Liver (tissue), 9 donors: ENCODE results near the gene PCDHA1. TPM values are rescaled to one million over a fixed set of nuclear protein-coding genes. Genes with fewer than 3 reads are reported as not detected.

ENCODE experiments used
- DNase-seq: peaks from one replicate; pipeline ENCODE4 v3.0.0-alpha.2; 2017; ENCODE audit warnings: low spot score
- H3K27ac ChIP-seq, 2 donors: one replicate each; pipeline ENCODE4 v1.7.0; 2013; ENCODE audit warnings: inconsistent platforms in 2 of 2, low read length in 2 of 2, control low read depth in 1 of 2, low read depth in 1 of 2, mild to moderate bottlenecking in 1 of 2
- H3K27me3 ChIP-seq, 4 donors: one replicate each; pipeline versions ENCODE4 v1.6.1 to v1.7.0; 2013; ENCODE audit warnings: low read length in 3 of 4, inconsistent platforms in 1 of 4, mild to moderate bottlenecking in 1 of 4, moderate library complexity in 1 of 4; ENCODE audit not compliant: control insufficient read depth in 4 of 4, insufficient read depth in 4 of 4
- H3K36me3 ChIP-seq, 4 donors: one replicate each; pipeline versions ENCODE4 v1.6.1 to v1.7.0; 2013; ENCODE audit warnings: low read length in 3 of 4, mild to moderate bottlenecking in 3 of 4, low read depth in 1 of 4, moderate library complexity in 1 of 4; ENCODE audit not compliant: control insufficient read depth in 4 of 4, insufficient read depth in 3 of 4
- H3K4me1 ChIP-seq, 4 donors: one replicate each; pipeline versions ENCODE4 v1.6.1 to v1.7.0; 2013; ENCODE audit warnings: low read length in 3 of 4, mild to moderate bottlenecking in 3 of 4, moderate library complexity in 1 of 4; ENCODE audit not compliant: control insufficient read depth in 4 of 4, insufficient read depth in 4 of 4
- H3K4me3 ChIP-seq, 3 donors: one replicate each; pipeline versions ENCODE4 v1.6.1 to v1.7.0; 2013; ENCODE audit warnings: low read length in 3 of 3, control low read depth in 1 of 3, low read depth in 1 of 3, mild to moderate bottlenecking in 1 of 3
- H3K9ac ChIP-seq, 2 donors: one replicate each; pipeline ENCODE4 v1.7.0; 2013; ENCODE audit warnings: low read length in 2 of 2, mild to moderate bottlenecking in 2 of 2, moderate library complexity in 2 of 2, control low read depth in 1 of 2, low read depth in 1 of 2
- H3K9me3 ChIP-seq, 4 donors: one replicate each; pipeline versions ENCODE4 v1.6.1 to v1.7.0; 2013; ENCODE audit warnings: low read length in 3 of 4; ENCODE audit not compliant: control insufficient read depth in 4 of 4
- CTCF ChIP-seq: fragments of 150-350 bp; IDR thresholded peaks from 2 replicates; pipeline ENCODE4 v1.5.1; 2017; ENCODE audit warnings: improper control_type of control experiment, low read depth, low read length; ENCODE audit not compliant: missing input control
- EGR1 ChIP-seq, 2 donors: IDR thresholded peaks; 2 replicates each; pipeline ENCODE4 v1.6.1; 2016 to 2018; ENCODE audit warnings: antibody characterized with exemption in 2 of 2, low read depth in 2 of 2
- FOXA1 ChIP-seq: IDR thresholded peaks from 2 replicates; pipeline ENCODE4 v1.6.1; 2016; ENCODE audit warnings: antibody characterized with exemption
- FOXA2 ChIP-seq: IDR thresholded peaks from 2 replicates; pipeline ENCODE4 v1.6.1; 2016; ENCODE audit warnings: antibody characterized with exemption
- GABPA ChIP-seq, 2 donors: IDR thresholded peaks in 1 of 2; conservative IDR thresholded peaks in 1 of 2; 2 replicates each; pipeline ENCODE4 v1.6.1; 2016; ENCODE audit warnings: antibody characterized with exemption in 2 of 2, mild to moderate bottlenecking in 1 of 2, moderate library complexity in 1 of 2
- HNF4G ChIP-seq: IDR thresholded peaks from 2 replicates; pipeline ENCODE4 v1.6.1; 2016; ENCODE audit warnings: antibody characterized with exemption
- JUND ChIP-seq, 2 donors: IDR thresholded peaks; 2 replicates each; pipeline ENCODE4 v1.6.1; 2016; ENCODE audit warnings: antibody characterized with exemption in 2 of 2
- MAX ChIP-seq: IDR thresholded peaks from 2 replicates; pipeline ENCODE4 v1.6.1; 2016; ENCODE audit warnings: antibody characterized with exemption
- NR2F2 ChIP-seq: IDR thresholded peaks from 2 replicates; pipeline ENCODE4 v1.6.1; 2016; ENCODE audit warnings: antibody characterized with exemption
- RAD21 ChIP-seq, 2 donors: IDR thresholded peaks; 2 replicates each; pipeline ENCODE4 v1.6.1; 2016; ENCODE audit warnings: antibody characterized with exemption in 2 of 2, mild to moderate bottlenecking in 2 of 2
- REST ChIP-seq: IDR thresholded peaks from 2 replicates; pipeline ENCODE4 v1.6.1; 2016; ENCODE audit warnings: antibody characterized with exemption, mild to moderate bottlenecking
- RXRA ChIP-seq, 2 donors: IDR thresholded peaks; 2 replicates each; pipeline ENCODE4 v1.6.1; 2017 to 2018; ENCODE audit warnings: antibody characterized with exemption in 2 of 2, mild to moderate bottlenecking in 1 of 2
- SP1 ChIP-seq: IDR thresholded peaks from 2 replicates; pipeline ENCODE4 v1.6.1; 2018; ENCODE audit warnings: antibody characterized with exemption, mild to moderate bottlenecking
- YY1 ChIP-seq: IDR thresholded peaks from 2 replicates; pipeline ENCODE4 v1.6.1; 2016; ENCODE audit warnings: antibody characterized with exemption, mild to moderate bottlenecking
- WGBS: extraction: QIAGEN DNeasy Blood & Tissue Kit; methylation state at CpG from one replicate; pipeline ENCODE4 v1.1.7; 2013; 5-methylcytosine and 5-hydroxymethylcytosine counted together
- polyA plus RNA-seq, 2 donors: library from polyadenylated mRNA; stranded (reverse) in 1 of 2; unstranded in 1 of 2; fragments of 200-250 nt in 1 of 2; fragments of >200 nt in 1 of 2; fragmentation: Nextera tagmentation in 1 of 2; extraction: Ambion mirVana in 1 of 2; gene quantifications; one replicate each; pipeline versions ENCODE4 v1.2.1 to v1.2.3, GENCODE V29; 2013 to 2015
- total RNA-seq, 2 donors: library from RNA; depleted of rRNA; stranded (reverse); fragments of >200 nt; gene quantifications; one replicate each; pipeline ENCODE4 v1.2.3, GENCODE V29; 2014
- TF ChIP-seq, protein P1 (sequence below): IDR thresholded peaks from 2 replicates; pipeline ENCODE4 v1.6.1; 2016; ENCODE audit warnings: antibody characterized with exemption
- donor health status: healthy.
- donor health status: healthy.
- donor health status: healthy.
- donor health status: healthy.
- donor health status: healthy.

PCDHA1 gene
- total and polyA plus RNA-seq, 4 donors, result not detected

DNA sequence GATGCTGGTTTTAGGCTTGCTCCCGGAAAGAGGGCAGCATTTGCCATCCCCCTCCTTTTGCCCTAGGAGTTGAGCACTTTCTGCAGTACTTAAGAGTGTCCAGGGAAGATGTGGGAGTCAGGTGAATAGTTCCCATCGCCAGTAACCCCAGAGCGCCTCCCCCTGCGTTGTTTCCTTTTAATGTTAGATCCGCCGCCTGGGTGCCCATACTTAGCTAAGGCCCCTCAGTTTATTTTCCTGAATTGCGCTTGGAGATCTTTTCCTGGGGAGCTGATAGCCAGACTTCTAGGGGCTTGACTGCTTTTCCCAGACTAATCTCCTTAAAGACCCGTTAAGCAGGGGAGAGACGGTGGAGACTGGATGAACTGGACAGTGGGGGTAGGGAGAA, 180.0 kb downstream of the PCDHA1 start:
- Histone ChIP-seq H3K9me3 (peaks cover 0 to 4% (median 0%) of the 10 kb centered on the region in 4 donors), H3K27ac (peak overlapping the region in 1 of 2 donors; percentile 31), H3K4me3 (peak overlapping the region in 2 of 3 donors; percentile 52 to 60), H3K9ac (no peak overlapping the region), H3K36me3 (no peaks in the 10 kb centered on the region), H3K27me3 (peaks cover 0 to 9% (median 5%) of the 10 kb centered on the region in 4 donors), H3K4me1 (peaks cover 0 to 20% (median 12%) of the 10 kb centered on the region in 4 donors)
- TF ChIP-seq GABPA (IDR thresholded peaks at IDR 0.05 in 1 of 2, conservative IDR thresholded peaks at IDR 0.05 in 1 of 2), result no peak
- no peak for TF ChIP-seq FOXA2
- TF ChIP-seq FOXA1, result no peak
- no peak for TF ChIP-seq HNF4G
- no peak for TF ChIP-seq REST
- no peak for TF ChIP-seq YY1
- TF ChIP-seq RAD21 (IDR thresholded peaks at IDR 0.05), result no peak
- TF ChIP-seq RXRA (IDR thresholded peaks at IDR 0.05), result no peak
- TF ChIP-seq, protein P1, sequence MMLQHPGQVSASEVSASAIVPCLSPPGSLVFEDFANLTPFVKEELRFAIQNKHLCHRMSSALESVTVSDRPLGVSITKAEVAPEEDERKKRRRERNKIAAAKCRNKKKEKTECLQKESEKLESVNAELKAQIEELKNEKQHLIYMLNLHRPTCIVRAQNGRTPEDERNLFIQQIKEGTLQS, result no peak
- no peak for TF ChIP-seq EGR1 (IDR thresholded peaks at IDR 0.05; ENCODE audit: low read depth in 2 of 2)
- no peak for TF ChIP-seq CTCF
- TF ChIP-seq NR2F2, result no peak
- TF ChIP-seq MAX, result no peak
- DNase-seq, result no peak
- WGBS, result 5% methylated on average over 9 of the region's 9 CpGs

DNA sequence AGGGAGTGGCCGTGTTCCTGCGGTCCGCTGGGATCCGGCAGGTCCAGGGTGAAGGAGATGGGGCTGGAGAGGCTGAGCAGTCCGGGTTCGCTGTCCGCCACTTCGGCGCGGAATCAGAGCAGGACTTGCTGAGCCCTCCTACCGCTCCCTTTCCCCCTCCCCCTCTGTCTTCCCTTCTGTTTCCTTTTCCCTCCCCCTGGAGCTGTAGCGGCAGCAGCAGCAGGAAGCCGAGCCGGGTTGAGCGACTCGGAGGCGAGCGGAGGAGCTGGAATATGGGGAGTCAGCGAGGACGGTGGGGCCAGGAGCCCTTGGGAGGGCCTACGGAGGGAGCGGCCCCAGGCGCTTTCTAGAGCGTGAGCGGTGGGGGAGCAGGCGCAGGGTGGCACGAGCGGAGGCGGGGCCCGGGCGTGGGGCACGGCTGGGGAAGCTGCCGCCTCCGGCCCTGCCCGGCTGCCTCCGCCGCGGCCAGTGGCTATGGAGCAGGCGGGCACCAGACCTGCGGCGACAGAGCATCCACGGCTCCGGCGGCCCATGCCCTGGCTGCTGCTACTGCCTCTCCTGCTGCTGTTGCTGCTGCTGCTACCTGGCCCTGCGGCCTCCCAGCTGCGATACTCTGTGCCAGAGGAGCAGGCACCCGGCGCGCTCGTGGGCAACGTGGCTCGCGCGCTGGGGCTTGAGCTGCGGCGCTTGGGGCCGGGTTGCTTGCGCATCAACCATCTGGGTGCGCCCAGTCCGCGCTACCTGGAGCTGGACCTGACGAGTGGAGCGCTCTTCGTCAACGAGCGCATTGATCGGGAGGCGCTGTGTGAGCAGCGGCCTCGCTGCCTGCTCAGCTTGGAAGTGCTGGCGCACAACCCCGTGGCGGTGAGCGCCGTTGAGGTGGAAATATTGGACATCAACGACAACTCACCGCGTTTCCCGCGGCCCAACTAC, 180.6 kb downstream of the PCDHA1 start, which contains the start of gene PCDHAC2:
Gene PCDHAC2, plus strand, starts transcription at position 184 of the 933 bp plus-strand sequence. Its CDS starts 291 bp downstream, at position 475.
- peaks cover 0 to 20% (median 12%) of the 10 kb centered on the region in 4 donors for H3K4me1 ChIP-seq
- H3K4me3 ChIP-seq, result peak within 1 kb of the TSS in 2 of 3 donors; percentile 52 to 60
- H3K27me3 ChIP-seq, result peaks cover 0 to 9% (median 5%) of the 10 kb centered on the region in 4 donors
- 3% methylated on average over 80 of the region's 80 CpGs for WGBS
- no peak within 1 kb of the TSS for H3K9ac ChIP-seq
- no peak for DNase-seq
- no peaks in the 10 kb centered on the region for H3K36me3 ChIP-seq
- TF ChIP-seq RAD21 (IDR thresholded peaks at IDR 0.05) (peak in 1 of 2 donors; percentile 20), JUND (IDR thresholded peaks at IDR 0.05) (no peak), NR2F2 (no peak), SP1 (no peak), REST (no peak)
- H3K27ac ChIP-seq, result peak within 1 kb of the TSS; percentile 28 to 31
- peaks cover 0 to 4% (median 0%) of the 10 kb centered on the region in 4 donors for H3K9me3 ChIP-seq
